ENCODE measurements around the gene MAS1L. TPM values are rescaled to one million over a fixed set of nuclear protein-coding genes. Genes with fewer than 3 reads are reported as not detected.

The MAS1L gene
- total RNA-seq, 6 donors from 2014 or later, result 0.54 to 1.8 TPM; not detected in 4

DNA sequence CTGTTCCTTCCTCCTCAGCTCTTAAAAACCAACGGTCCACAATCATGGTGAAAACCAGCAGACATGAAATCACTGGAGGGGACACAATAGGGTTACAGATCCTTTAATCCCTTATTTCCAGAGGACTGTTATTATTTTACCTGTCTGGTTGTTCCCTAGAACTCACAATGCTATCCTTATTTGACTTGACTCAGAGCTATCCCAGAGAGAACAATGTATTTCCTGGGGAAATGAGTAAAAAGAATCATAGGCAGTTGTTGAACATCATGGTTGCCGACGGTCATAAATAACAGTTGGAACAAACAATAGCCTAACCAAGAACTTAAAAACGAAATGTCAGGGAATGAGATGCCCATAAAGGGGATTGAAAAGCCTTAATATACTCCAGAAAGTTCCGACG is 21.5 kb downstream of the MAS1L start:
- no peak overlapping the region for H3K4me3 ChIP-seq
- WGBS, 2 donors, result 42 to 44% methylated on average over 6 of the region's 6 CpGs
- H3K4me1 ChIP-seq, result no peaks in the 10 kb centered on the region
- no peaks in the 10 kb centered on the region for H3K27me3 ChIP-seq
- ATAC-seq (ENCODE audit: low FRiP score in 2 of 2) (no peak), DNase-seq (no peak)
- TF ChIP-seq EP300 (IDR thresholded peaks at IDR 0.05) (no peak), POLR2A (IDR thresholded peaks at IDR 0.05) (no peak), POLR2AphosphoS5 (IDR thresholded peaks at IDR 0.05) (no peak)
- TF ChIP-seq, protein P1, sequence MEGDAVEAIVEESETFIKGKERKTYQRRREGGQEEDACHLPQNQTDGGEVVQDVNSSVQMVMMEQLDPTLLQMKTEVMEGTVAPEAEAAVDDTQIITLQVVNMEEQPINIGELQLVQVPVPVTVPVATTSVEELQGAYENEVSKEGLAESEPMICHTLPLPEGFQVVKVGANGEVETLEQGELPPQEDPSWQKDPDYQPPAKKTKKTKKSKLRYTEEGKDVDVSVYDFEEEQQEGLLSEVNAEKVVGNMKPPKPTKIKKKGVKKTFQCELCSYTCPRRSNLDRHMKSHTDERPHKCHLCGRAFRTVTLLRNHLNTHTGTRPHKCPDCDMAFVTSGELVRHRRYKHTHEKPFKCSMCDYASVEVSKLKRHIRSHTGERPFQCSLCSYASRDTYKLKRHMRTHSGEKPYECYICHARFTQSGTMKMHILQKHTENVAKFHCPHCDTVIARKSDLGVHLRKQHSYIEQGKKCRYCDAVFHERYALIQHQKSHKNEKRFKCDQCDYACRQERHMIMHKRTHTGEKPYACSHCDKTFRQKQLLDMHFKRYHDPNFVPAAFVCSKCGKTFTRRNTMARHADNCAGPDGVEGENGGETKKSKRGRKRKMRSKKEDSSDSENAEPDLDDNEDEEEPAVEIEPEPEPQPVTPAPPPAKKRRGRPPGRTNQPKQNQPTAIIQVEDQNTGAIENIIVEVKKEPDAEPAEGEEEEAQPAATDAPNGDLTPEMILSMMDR (IDR thresholded peaks at IDR 0.05), result no peak
- no peak overlapping the region for H3K27ac ChIP-seq
- no peaks in the 10 kb centered on the region for H3K9me3 ChIP-seq
- H3K36me3 ChIP-seq, result no peaks in the 10 kb centered on the region

DNA sequence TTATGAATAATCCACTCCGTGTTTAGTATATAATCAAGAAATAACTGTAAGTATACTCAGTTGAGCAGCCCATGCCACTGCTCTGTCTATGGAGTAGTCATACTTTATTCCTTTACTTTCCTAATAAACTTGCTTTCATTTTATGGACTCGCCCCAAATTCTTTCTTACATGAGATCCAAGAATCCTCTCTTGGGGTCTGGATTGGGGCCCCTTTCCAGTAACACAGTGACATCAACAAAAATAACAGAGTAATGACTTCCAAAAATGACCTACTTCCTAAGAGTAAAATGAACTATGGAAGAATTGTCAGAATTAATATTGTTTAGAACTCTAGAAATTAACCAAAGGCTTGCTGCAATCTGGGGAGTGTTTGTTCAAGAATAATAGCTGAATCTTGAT is 22.0 kb downstream of the MAS1L start:
- Histone ChIP-seq H3K9me3 (no peaks in the 10 kb centered on the region), H3K27me3 (no peaks in the 10 kb centered on the region), H3K4me1 (no peaks in the 10 kb centered on the region), H3K27ac (no peak overlapping the region), H3K4me3 (no peak overlapping the region), H3K36me3 (no peaks in the 10 kb centered on the region)
- TF ChIP-seq, protein P1 (IDR thresholded peaks at IDR 0.05), result no peak
- TF ChIP-seq POLR2AphosphoS5 (IDR thresholded peaks at IDR 0.05) (no peak), POLR2A (IDR thresholded peaks at IDR 0.05) (no peak), EP300 (IDR thresholded peaks at IDR 0.05) (no peak)
- no peak for ATAC-seq (ENCODE audit: low FRiP score in 2 of 2)
- 88 to 94% methylated on average over 2 of the region's 2 CpGs for WGBS, 2 donors
- DNase-seq, result no peak

DNA sequence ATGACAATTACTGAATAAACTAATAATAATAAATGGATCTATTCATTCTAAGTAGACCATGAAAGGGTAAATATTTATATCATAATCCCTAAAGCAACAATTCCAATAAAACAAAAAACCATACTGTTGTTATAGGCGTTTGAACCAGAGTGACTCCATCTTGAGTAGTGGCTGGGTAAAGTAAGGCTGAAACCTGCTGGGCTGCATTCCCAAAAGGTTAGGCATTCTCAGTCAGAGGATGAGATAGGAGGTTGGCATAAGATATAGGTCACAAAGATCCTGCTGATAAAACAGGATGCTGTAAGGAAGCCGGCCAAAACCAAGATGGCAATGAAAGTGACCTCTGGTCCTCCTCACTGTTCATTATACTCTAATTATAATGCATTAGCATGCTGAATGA is 22.5 kb downstream of the MAS1L start:
- TF ChIP-seq EP300 (IDR thresholded peaks at IDR 0.05) (no peak), POLR2A (IDR thresholded peaks at IDR 0.05) (no peak), POLR2AphosphoS5 (IDR thresholded peaks at IDR 0.05) (no peak)

DNA sequence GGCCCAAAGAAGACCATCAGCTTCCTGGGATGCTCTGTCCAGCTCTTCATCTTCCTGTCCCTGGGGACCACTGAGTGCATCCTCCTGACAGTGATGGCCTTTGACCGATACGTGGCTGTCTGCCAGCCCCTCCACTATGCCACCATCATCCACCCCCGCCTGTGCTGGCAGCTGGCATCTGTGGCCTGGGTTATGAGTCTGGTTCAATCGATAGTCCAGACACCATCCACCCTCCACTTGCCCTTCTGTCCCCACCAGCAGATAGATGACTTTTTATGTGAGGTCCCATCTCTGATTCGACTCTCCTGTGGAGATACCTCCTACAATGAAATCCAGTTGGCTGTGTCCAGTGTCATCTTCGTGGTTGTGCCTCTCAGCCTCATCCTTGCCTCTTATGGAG is 25.7 kb downstream of the MAS1L start:
- H3K4me1 ChIP-seq, result no peaks in the 10 kb centered on the region
- no peak for DNase-seq
- WGBS, 2 donors, result 79 to 85% methylated on average over 4 to 6 of the region's 6 CpGs
- H3K27ac ChIP-seq, result no peak overlapping the region
- H3K9me3 ChIP-seq, result no peaks in the 10 kb centered on the region
- no peaks in the 10 kb centered on the region for H3K36me3 ChIP-seq
- H3K27me3 ChIP-seq, result no peaks in the 10 kb centered on the region
- TF ChIP-seq EP300 (IDR thresholded peaks at IDR 0.05) (no peak), POLR2AphosphoS5 (IDR thresholded peaks at IDR 0.05) (no peak), POLR2A (IDR thresholded peaks at IDR 0.05) (no peak)
- TF ChIP-seq, protein P1 (IDR thresholded peaks at IDR 0.05), result no peak
- no peak overlapping the region for H3K4me3 ChIP-seq
- ATAC-seq (ENCODE audit: low FRiP score in 2 of 2), result no peak

More for the DNA sequence above, 22.5 kb downstream of the MAS1L start:
- H3K4me3 ChIP-seq, result no peak overlapping the region
- ATAC-seq (ENCODE audit: low FRiP score in 2 of 2) (no peak), DNase-seq (no peak)
- no peaks in the 10 kb centered on the region for H3K27me3 ChIP-seq
- H3K27ac ChIP-seq, result no peak overlapping the region
- 67 to 68% methylated on average over 2 of the region's 2 CpGs for WGBS, 2 donors
- H3K36me3 ChIP-seq, result no peaks in the 10 kb centered on the region
- H3K4me1 ChIP-seq, result no peaks in the 10 kb centered on the region
- no peaks in the 10 kb centered on the region for H3K9me3 ChIP-seq

DNA sequence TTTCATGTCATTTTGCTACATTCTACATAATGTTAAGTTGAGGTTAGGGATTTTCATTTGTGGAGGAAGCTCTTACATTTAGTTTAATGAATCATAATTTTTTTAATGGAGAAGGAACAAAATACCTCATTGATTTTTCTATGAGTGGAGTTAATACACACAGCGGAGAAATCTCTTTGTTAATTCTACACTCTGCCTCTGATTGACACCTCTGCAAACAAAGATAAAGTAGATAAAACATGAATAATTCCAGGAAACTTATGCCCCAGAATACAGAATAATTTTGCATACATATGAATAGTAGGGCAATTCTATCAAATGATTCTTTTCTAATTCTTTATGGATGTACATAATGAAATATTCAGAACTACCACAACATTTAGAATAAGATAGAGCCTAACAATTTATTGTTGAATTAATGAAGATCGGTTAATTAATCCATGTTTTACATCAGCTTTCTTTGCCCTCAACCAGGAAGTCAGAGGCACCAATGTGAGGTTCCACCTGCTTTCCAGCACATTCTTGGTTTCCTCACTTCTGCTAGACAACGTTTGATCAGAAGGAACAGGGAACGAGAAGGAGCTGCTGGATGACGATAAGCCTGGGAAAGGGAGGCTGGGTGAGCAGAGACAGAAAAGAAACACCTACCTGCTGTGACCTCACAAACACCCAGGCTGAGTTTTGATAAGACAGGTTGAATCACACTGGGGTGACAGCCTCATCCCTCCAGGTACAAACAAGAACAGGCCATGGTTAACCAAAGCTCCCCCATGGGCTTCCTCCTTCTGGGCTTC is 26.5 kb downstream of the MAS1L start:
- Histone ChIP-seq H3K4me3 (no peak overlapping the region), H3K27ac (no peak overlapping the region), H3K36me3 (no peaks in the 10 kb centered on the region), H3K27me3 (no peaks in the 10 kb centered on the region), H3K9me3 (no peaks in the 10 kb centered on the region), H3K4me1 (no peaks in the 10 kb centered on the region)
- WGBS, 2 donors, result 73 to 79% methylated on average over 5 of the region's 5 CpGs
- TF ChIP-seq EP300 (IDR thresholded peaks at IDR 0.05) (no peak), POLR2AphosphoS5 (IDR thresholded peaks at IDR 0.05) (no peak), POLR2A (IDR thresholded peaks at IDR 0.05) (no peak)
- TF ChIP-seq, protein P1 (IDR thresholded peaks at IDR 0.05), result no peak
- DNase-seq, result no peak
- ATAC-seq (ENCODE audit: low FRiP score in 2 of 2), result no peak

All from upper lobe of left lung (tissue), 6 donors.